Measurements from ENCODE around the gene NLRP13.

DNA sequence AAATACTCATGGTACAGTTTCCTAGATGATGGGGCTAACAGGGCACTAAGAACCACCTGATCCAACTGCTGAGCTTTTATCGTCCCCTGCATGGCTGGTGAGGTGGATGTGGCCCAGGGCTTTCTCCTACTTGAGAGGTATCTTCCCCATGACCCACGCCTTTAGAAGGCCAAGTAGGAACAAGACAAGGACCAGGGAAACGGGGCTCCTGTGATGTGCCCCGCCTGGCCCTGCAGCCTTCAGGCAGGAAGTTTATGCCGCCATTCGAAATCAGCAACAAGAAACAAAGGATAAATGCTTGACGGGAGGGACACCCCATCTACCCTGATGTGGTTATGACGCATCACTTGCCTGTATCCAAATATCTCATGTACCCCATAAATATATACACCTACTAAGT lies 4.1 kb downstream of the NLRP13 start:
- TF ChIP-seq, protein P1, sequence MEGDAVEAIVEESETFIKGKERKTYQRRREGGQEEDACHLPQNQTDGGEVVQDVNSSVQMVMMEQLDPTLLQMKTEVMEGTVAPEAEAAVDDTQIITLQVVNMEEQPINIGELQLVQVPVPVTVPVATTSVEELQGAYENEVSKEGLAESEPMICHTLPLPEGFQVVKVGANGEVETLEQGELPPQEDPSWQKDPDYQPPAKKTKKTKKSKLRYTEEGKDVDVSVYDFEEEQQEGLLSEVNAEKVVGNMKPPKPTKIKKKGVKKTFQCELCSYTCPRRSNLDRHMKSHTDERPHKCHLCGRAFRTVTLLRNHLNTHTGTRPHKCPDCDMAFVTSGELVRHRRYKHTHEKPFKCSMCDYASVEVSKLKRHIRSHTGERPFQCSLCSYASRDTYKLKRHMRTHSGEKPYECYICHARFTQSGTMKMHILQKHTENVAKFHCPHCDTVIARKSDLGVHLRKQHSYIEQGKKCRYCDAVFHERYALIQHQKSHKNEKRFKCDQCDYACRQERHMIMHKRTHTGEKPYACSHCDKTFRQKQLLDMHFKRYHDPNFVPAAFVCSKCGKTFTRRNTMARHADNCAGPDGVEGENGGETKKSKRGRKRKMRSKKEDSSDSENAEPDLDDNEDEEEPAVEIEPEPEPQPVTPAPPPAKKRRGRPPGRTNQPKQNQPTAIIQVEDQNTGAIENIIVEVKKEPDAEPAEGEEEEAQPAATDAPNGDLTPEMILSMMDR (conservative IDR thresholded peaks at IDR 0.05; ENCODE audit: low read depth, low read length): no peak
- TF ChIP-seq EZH2 (IDR thresholded peaks at IDR 0.05; ENCODE audit: borderline replicate concordance, low read depth, low read length, poor library complexity, severe bottlenecking): no peak

Data from A673 (cell line).